Testis (tissue), 3 donors: Measurements from ENCODE around the gene PRDM11. TPM values are rescaled to one million over a fixed set of nuclear protein-coding genes. Genes with fewer than 3 reads are reported as not detected.
A peak's percentile ranks its signal among the peaks of the same experiment; 100 is the strongest.

Experiments used
- DNase-seq: peaks from one replicate; pipeline ENCODE4 v3.0.0-alpha.2; 2019
- H3K27ac ChIP-seq, 2 donors: fragments of 200-600 bp; sonication (generic); one replicate each; pipeline ENCODE4 v1.5.1; 2019
- H3K27me3 ChIP-seq: fragments of 200-600 bp; sonication (generic); one replicate; pipeline ENCODE4 v1.5.1; 2019
- H3K36me3 ChIP-seq: fragments of 200-600 bp; sonication (generic); one replicate; pipeline ENCODE4 v1.5.1; 2017; ENCODE audit warnings: low read depth; ENCODE audit errors: missing control alignments
- H3K4me1 ChIP-seq: fragments of 200-600 bp; sonication (generic); one replicate; pipeline ENCODE4 v1.5.1; 2019
- H3K4me3 ChIP-seq, 2 donors: fragments of 200-600 bp; sonication (generic); one replicate each; pipeline ENCODE4 v1.5.1; 2017 to 2019
- H3K9me3 ChIP-seq: fragments of 200-600 bp; sonication (generic); one replicate; pipeline ENCODE4 v1.5.1; 2017
- POLR2A ChIP-seq: fragments of 450-650 bp; IDR thresholded peaks from one replicate; pipeline ENCODE4 v1.6.1; 2017; ENCODE audit warnings: antibody characterized with exemption, mild to moderate bottlenecking, moderate library complexity
- WGBS, 2 donors: methylation state at CpG; one replicate each; pipeline ENCODE4 v1.1.5; 2018; 5-methylcytosine and 5-hydroxymethylcytosine counted together
- intact Hi-C: fragments of 100-400 bp; cut with DNase I; formaldehyde crosslinking; loops from one replicate; pipeline ENCODE4 v1.15.1; 2023; ENCODE audit warnings: low total_unique reads
- polyA plus RNA-seq: library from polyadenylated mRNA; stranded (reverse); fragments of 350-450 nt; fragmentation: Illumina TruSeq; extraction: RNeasy Lipid Tissue Mini Kit (QIAGEN cat#74804); gene quantifications from one replicate; pipeline ENCODE4 v1.2.3, GENCODE V29; 2014; ENCODE audit warnings: low read depth, low replicate concordance; ENCODE audit not compliant: insufficient read depth
- total RNA-seq, 2 donors: library from RNA; depleted of rRNA; stranded (reverse); fragments of >200 nt; gene quantifications; one replicate each; pipeline ENCODE4 v1.2.3, GENCODE V29; 2016
- TF ChIP-seq, protein P1 (sequence below), 3 experiments: fragments of 450-650 bp in 2 of 3; fragments of 200-600 bp in 1 of 3; sonication (generic) in 1 of 3; IDR thresholded peaks; one replicate each; pipeline ENCODE4 v1.5.1; 2016 to 2019; ENCODE audit warnings: antibody characterized with exemption in 3 of 3, mild to moderate bottlenecking in 2 of 3, moderate library complexity in 1 of 3

PRDM11 gene
- total and polyA plus RNA-seq, 3 donors from 2014 or later: 6.4 to 15.9 (median 13.6) TPM

DNA sequence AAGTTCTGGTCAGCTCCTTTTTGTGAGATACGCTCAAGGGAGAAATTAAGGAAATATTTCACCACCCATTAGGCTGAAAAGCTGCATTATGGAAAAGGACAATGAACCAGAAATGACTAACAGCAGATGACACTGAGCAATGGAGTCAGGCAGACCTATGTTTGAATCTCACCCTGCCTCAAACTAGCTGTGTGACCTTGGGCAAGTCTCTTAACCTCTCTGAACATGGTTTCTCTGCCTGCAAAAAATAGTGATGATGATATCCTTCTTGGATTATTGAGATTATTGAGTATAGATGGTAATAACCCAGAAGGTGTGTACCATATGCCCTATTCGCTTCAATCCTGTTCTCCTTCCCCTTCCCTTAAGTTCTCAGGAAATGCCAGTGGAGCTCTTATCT is 2.9 kb upstream of the PRDM11 start:
- Histone ChIP-seq H3K27ac (no peak overlapping the region), H3K36me3 (no peaks in the 10 kb centered on the region), H3K4me3 (no peak overlapping the region), H3K9me3 (no peaks in the 10 kb centered on the region), H3K27me3 (no peaks in the 10 kb centered on the region), H3K4me1 (peaks cover 9% of the 10 kb centered on the region)
- no peak for TF ChIP-seq POLR2A
- TF ChIP-seq, protein P1, sequence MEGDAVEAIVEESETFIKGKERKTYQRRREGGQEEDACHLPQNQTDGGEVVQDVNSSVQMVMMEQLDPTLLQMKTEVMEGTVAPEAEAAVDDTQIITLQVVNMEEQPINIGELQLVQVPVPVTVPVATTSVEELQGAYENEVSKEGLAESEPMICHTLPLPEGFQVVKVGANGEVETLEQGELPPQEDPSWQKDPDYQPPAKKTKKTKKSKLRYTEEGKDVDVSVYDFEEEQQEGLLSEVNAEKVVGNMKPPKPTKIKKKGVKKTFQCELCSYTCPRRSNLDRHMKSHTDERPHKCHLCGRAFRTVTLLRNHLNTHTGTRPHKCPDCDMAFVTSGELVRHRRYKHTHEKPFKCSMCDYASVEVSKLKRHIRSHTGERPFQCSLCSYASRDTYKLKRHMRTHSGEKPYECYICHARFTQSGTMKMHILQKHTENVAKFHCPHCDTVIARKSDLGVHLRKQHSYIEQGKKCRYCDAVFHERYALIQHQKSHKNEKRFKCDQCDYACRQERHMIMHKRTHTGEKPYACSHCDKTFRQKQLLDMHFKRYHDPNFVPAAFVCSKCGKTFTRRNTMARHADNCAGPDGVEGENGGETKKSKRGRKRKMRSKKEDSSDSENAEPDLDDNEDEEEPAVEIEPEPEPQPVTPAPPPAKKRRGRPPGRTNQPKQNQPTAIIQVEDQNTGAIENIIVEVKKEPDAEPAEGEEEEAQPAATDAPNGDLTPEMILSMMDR (IDR thresholded peaks at IDR 0.05): no peak
- intact Hi-C loops: loop anchor here (10.0 kb wide), 1 partner anchor 71 kb away; no protein-coding TSS in a partner anchor
- WGBS, 2 donors: 85 to 97% methylated on average over 2 of the region's 2 CpGs
- no peak for DNase-seq

DNA sequence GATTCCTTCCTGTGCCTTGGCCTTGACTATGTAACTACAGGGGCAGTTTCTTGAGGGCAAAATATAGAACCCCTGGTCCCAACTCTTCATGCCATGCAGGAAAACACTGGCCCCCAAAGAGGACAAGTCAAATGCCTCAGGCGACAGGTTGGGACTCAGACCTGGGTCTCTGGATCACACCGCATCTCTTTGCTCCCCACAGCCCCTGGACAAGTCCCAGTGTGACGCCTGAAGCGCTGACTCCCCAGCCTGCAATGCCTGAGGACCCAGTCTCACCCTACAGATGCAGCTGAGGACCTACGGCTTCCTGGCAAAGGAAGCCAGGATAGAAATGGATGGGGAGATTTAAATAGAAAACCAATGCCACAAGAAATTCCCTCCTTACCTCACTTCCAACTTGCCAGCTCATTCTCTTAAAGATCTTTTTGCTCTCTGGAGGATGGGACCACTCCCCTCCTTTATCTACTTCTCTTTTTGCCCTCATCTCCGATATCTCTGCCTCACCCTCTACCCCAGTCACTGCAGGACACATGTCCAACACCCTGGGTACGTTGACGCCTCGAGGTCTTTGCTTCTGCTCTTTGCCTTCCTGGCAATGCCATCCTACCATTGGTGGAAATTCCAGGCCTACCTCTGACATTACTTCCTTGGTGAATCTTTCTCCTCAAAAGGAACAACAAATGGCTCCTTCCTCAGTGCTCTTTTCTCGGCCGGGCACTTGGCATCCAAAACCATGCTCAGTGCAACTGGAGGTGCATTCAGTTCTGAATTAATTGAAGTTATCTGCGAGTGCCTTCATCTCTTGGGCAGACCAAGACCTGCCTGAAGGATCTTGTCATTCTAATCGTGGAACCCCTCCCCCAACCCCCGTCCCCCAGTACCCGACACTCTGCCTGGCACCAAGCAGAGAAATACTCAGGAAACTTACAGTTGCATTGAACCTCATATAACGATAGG is 2.0 kb upstream of the PRDM11 start:
- Histone ChIP-seq H3K27me3 (no peaks in the 10 kb centered on the region), H3K4me1 (peaks cover 10% of the 10 kb centered on the region), H3K27ac (no peak overlapping the region), H3K9me3 (no peaks in the 10 kb centered on the region), H3K36me3 (no peaks in the 10 kb centered on the region), H3K4me3 (no peak overlapping the region)
- no peak for TF ChIP-seq POLR2A
- TF ChIP-seq, protein P1 (IDR thresholded peaks at IDR 0.05): no peak
- 60 to 64% methylated on average over 16 of the region's 16 CpGs for whole genome bisulfite sequencing, 2 donors
- DNase-seq: peak; percentile 11
- intact Hi-C loops: loop anchor here (10.0 kb wide), 1 partner anchor 70 kb away; no protein-coding TSS in a partner anchor

DNA sequence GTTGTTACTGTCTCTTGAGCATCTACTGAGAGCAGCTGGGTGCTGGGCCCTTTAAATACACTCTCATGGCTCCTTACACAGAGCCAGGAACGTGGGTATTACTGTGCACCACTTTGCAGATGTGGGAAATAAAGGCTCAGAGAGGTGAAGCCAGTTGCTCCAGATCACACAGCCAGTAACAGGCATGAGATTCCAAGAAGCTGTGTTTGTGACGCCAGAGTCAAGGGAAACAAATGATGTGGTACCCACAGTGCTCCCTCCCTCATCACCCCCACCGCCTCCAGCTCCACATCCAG is 1.4 kb upstream of the PRDM11 start:
- no peak for TF ChIP-seq POLR2A
- TF ChIP-seq, protein P1 (IDR thresholded peaks at IDR 0.05): no peak
- Histone ChIP-seq H3K27me3 (no peaks in the 10 kb centered on the region), H3K4me3 (no peak overlapping the region), H3K36me3 (no peaks in the 10 kb centered on the region), H3K9me3 (no peaks in the 10 kb centered on the region), H3K27ac (no peak overlapping the region), H3K4me1 (peaks cover 10% of the 10 kb centered on the region)
- intact Hi-C loops: loop anchor here (10.0 kb wide), 1 partner anchor 70 kb away; no protein-coding TSS in a partner anchor
- DNase-seq: no peak
- WGBS, 2 donors: 22 to 26% methylated on average over 3 of the region's 3 CpGs

DNA sequence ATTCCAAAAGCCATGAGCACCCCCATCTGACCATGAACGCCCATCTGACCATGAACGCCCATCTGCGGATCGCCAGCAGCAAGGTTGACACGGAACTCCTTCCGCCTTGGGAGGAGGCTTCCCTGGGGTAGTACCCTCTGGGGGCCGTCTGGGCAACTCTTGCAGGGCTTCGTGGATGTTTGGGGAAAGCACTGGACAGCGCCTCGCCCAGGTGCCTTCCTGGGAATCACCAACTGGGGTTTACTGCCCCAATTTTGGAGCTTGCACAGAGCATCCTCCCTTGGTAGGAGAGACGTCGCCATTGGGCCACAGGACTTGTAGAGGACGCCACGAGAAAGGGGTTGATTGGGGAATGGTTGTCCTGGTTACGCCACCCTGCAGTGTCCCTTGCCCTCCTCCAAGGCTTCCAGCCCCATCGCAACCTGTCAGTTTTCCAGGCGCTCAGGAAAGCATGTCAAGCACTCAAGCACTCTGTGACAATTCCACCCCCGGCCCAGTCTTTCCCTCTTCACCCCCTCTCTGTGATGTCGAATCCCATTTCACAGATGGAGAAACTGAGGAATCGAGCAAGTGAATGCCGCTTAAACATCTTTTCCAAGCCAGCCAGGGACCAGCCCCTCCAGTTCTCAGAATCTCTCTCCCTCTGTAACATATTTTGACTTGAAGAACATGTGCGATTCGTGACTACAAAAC is 914 bp upstream of the PRDM11 start:
- peak; percentile 74 for DNase-seq
- Histone ChIP-seq H3K27me3 (no peaks in the 10 kb centered on the region), H3K4me3 (peak overlapping the region; percentile 71 to 75), H3K36me3 (no peaks in the 10 kb centered on the region), H3K4me1 (peaks cover 10% of the 10 kb centered on the region), H3K27ac (peak overlapping the region in 1 of 2 donors; percentile 96), H3K9me3 (no peaks in the 10 kb centered on the region)
- intact Hi-C loops: loop anchor here (10.0 kb wide), 1 partner anchor 69 kb away; no protein-coding TSS in a partner anchor
- TF ChIP-seq, protein P1 (IDR thresholded peaks at IDR 0.05): no peak
- no peak for TF ChIP-seq POLR2A
- 7 to 11% methylated on average over 17 to 21 of the region's 23 CpGs for WGBS, 2 donors
